T-helper 2 cell treated with Interferon-gamma antibody and Interleukin-4, amounts not matched to agents 5 μg/mL and 100 μg/mL, for 36 hours (primary cell): Measurements from ENCODE around the gene MOB3A.

Source experiments
- DNase-seq: peaks from one replicate; pipeline ENCODE4 v3.0.0; 2021; ENCODE audit warnings: low spot score
- H3K27ac Mint-ChIP-seq: one replicate; pipeline ENCODE4 v1.8.0; 2021; ENCODE audit warnings: mild to moderate bottlenecking, mixed read lengths
- H3K27me3 Mint-ChIP-seq: one replicate; pipeline ENCODE4 v1.8.0; 2021; ENCODE audit warnings: low read depth, mixed read lengths
- H3K36me3 Mint-ChIP-seq: one replicate; pipeline ENCODE4 v1.8.0; 2021; ENCODE audit warnings: low read depth, mixed read lengths
- H3K4me1 Mint-ChIP-seq: one replicate; pipeline ENCODE4 v1.8.0; 2021; ENCODE audit warnings: low read depth, mixed read lengths
- H3K4me3 Mint-ChIP-seq: one replicate; pipeline ENCODE4 v1.8.0; 2022; ENCODE audit warnings: mild to moderate bottlenecking, moderate library complexity, mixed read lengths
- H3K9me3 Mint-ChIP-seq: one replicate; pipeline ENCODE4 v1.8.0; 2021; ENCODE audit warnings: mixed read lengths

MOB3A gene

DNA sequence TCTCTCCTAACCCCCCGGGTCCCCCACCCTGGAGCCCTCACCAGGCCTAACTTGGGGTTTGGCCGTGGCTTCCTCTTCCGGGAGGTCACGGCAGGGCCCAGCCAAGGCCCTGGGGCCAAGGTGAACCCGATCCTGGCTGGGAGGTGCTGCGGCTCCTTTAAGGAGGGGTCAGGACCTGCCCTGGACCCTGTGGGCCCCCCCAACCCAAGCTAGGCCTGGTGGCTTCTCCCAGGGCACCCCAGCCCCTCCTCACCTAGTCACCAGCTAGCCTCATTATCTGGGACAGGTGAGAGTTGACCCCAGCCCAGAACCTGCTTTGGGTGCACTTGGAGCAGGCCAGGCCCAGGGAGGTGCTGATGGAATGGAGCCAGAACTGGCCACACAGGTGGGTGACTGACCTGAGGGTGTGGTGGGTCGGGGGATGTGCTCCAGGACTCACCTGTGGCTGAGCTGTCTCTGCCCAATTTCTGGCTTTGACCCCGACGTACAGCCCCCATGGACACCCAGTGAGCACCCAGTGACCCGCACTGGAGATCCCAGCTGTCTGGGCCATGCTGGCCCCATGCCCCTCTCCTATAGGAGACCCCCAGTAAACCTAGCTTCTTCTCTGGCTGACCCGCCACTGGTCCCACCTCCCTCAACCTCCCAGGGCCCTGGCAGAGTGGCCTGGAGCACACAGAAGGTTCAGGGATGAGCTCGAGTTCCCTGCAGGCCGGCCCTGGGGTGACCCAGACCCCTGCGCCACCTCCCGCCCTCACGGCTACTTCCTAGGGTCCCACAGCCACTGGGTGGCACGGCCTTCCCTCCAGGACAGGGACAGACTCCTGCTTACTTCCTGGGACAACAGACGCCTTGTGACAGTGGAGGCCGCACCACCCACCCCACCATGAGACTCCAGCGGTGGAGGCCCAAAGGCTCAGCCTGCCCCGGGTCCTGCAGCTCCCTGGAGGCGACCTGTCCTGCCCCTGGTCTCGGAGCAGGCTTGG is 38.3 kb downstream of the MOB3A start:
- peaks cover 27% of the 10 kb centered on the region for H3K4me1 Mint-ChIP-seq
- no peaks in the 10 kb centered on the region for H3K9me3 Mint-ChIP-seq
- no peaks in the 10 kb centered on the region for H3K27me3 Mint-ChIP-seq
- H3K27ac Mint-ChIP-seq: peak overlapping the region; percentile 63
- no peak for DNase-seq
- H3K4me3 Mint-ChIP-seq: peak overlapping the region; percentile 54
- H3K36me3 Mint-ChIP-seq: no peaks in the 10 kb centered on the region

DNA sequence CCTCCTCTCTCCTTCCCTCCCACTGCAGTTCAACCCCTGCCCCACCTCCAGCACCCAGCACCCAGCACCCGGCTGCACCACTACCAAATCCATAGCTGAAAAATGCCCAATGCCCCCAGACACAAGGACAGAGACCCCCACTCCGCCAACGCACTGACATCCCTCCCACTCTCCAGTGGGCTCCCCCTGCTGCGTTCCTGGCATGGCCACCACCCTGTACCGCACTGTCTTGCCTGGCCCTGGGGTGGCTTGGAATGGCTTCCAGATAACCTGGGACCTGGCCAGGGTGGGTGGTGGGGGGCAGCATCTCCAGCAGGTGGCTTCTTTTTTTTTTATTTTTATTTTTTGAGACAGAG is 39.3 kb downstream of the MOB3A start:
- Mint-ChIP-seq H3K9me3 (no peaks in the 10 kb centered on the region), H3K4me3 (peak overlapping the region; percentile 54), H3K4me1 (peaks cover 32% of the 10 kb centered on the region), H3K36me3 (no peaks in the 10 kb centered on the region), H3K27me3 (no peaks in the 10 kb centered on the region), H3K27ac (peak overlapping the region; percentile 75)
- no peak for DNase-seq

DNA sequence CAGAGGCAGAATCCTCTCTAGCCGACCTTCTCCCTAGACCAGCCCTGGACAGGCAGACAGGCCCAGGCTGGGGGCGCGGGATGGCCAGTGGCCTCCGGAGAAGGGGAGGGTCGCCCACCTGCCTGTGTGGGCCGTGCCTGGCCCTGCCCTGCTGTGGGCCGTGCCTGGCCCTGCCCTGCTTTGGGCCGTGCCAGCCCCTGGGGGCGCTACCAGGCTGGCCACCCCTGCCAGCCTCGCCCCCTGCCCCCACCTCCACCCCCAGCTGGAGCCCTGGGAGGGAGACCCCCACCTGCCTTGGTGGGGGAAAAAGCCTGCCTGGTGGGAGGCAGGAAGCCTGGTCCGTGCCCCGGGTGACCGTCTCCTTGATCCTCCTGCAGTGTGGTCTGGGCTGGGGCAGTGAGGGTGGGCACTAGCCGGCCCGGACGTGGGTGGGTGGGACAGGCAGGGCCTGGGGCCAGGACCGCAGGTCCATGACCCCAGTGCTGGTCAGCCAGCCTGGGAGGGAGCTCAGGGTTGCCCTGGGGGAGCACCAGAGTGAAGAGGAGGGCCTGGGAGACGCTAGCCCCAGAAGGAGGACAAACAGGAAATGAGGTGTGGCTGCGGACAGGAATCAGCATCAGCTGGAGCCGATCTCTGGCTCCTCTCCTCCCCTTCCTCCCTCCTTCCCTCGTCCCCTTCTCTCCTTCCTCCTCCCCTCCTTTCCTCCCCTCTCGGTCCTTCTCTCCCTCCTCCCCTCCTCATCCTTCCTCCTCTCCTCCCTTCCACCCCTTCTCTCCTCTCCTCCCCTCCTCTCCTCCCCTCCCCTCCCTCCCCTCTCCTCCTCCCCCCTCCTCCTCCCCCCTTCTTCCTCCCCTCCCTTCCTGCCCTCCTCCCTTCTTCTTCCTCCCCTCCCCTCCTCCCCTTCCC is 39.9 kb downstream of the MOB3A start:
- H3K36me3 Mint-ChIP-seq: no peaks in the 10 kb centered on the region
- H3K4me1 Mint-ChIP-seq: peaks cover 35% of the 10 kb centered on the region
- peak overlapping the region; percentile 89 for H3K27ac Mint-ChIP-seq
- no peaks in the 10 kb centered on the region for H3K9me3 Mint-ChIP-seq
- DNase-seq: no peak
- H3K4me3 Mint-ChIP-seq: peak overlapping the region; percentile 81
- no peaks in the 10 kb centered on the region for H3K27me3 Mint-ChIP-seq

DNA sequence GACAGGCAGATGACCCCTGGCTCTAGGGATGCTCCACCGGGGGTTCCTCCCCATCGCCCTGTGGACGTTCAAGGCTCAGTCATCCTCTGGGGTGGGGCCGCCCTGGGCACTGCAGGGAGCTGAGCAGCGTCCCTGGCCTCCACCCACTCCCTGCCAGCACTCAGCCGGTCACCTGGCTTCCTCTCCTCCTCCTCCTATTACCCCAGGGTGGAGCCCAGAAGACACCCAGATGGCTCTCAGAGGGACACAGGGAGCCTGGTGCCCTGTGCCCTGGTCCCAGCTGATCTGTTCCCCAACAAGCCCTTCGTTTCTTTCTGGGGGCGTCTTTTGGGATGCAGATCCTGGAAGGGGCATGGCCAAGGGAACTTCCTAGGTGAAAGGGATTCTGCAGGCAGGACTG is 41.4 kb downstream of the MOB3A start:
- no peaks in the 10 kb centered on the region for H3K36me3 Mint-ChIP-seq
- peaks cover 28% of the 10 kb centered on the region for H3K4me1 Mint-ChIP-seq
- H3K27ac Mint-ChIP-seq: peak overlapping the region; percentile 89
- no peaks in the 10 kb centered on the region for H3K27me3 Mint-ChIP-seq
- peak overlapping the region; percentile 65 for H3K4me3 Mint-ChIP-seq
- no peak for DNase-seq
- no peaks in the 10 kb centered on the region for H3K9me3 Mint-ChIP-seq

- no peaks in the 10 kb centered on the region for H3K9me3 Mint-ChIP-seq
- peak overlapping the region; percentile 57 for H3K27ac Mint-ChIP-seq
- no peaks in the 10 kb centered on the region for H3K27me3 Mint-ChIP-seq
- no peak overlapping the region for H3K4me3 Mint-ChIP-seq
- H3K36me3 Mint-ChIP-seq: peaks cover 4% of the 10 kb centered on the region
- H3K4me1 Mint-ChIP-seq: peaks cover 35% of the 10 kb centered on the region
- no peak for DNase-seq
Observed at GRCh38 chr19:2053601-2054389, 42.3 kb downstream of the MOB3A start.

- Mint-ChIP-seq H3K4me3 (peak overlapping the region; percentile 73), H3K36me3 (peaks cover 8% of the 10 kb centered on the region), H3K4me1 (peaks cover 34% of the 10 kb centered on the region), H3K27me3 (no peaks in the 10 kb centered on the region), H3K9me3 (no peaks in the 10 kb centered on the region), H3K27ac (peak overlapping the region; percentile 89)
- DNase-seq: no peak
Observed at GRCh38 chr19:2051773-2052704, 44.1 kb downstream of the MOB3A start.

- Mint-ChIP-seq H3K9me3 (no peaks in the 10 kb centered on the region), H3K4me1 (peaks cover 30% of the 10 kb centered on the region)
Observed at GRCh38 chr19:2050991-2051772, 44.9 kb downstream of the MOB3A start, which contains the start of gene MKNK2. Gene MKNK2, minus strand, starts transcription at chr19:2051244. Its CDS starts 393 bp downstream, at chr19:2050851.

DNA sequence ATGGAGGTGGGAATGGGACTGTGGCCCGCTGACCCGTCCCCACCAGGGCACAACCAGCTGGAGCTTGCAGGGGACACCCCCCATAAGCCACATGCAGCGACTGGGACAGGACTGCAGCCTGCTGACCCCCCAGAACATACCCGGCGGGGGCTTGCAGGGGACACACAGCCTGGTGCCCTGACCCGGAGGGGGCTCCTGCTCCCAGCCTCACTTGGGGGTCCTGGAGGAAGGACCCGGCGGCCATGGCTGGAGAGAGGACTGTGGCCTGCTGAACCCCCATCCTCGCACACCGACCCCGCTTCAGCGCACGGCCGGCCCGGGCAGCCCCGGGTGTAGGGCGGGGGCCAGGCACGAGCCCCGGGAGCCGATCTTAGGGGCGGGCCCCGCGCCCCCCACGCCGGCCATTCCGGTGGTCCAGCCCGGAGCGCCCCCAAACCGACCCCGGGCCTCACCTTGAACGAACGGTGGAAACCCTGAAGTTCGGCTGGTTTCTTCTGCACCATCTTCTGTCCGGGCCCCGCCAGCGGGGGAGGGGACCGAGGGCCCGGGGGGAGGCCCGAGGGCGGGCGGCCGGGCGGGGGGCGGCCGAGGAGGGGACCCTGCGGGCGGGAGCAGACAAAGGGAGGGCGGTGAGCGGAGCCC is 45.7 kb downstream of the MOB3A start:
- peaks cover 12% of the 10 kb centered on the region for H3K36me3 Mint-ChIP-seq
- peaks cover 26% of the 10 kb centered on the region for H3K4me1 Mint-ChIP-seq
- H3K27me3 Mint-ChIP-seq: no peaks in the 10 kb centered on the region
- peak overlapping the region; percentile 85 for H3K4me3 Mint-ChIP-seq
- H3K9me3 Mint-ChIP-seq: no peaks in the 10 kb centered on the region
- no peak overlapping the region for H3K27ac Mint-ChIP-seq
- DNase-seq: no peak

More at GRCh38 chr19:2050991-2051772, 44.9 kb downstream of the MOB3A start, which contains the start of gene MKNK2:
- Mint-ChIP-seq H3K36me3 (peaks cover 12% of the 10 kb centered on the region), H3K4me3 (peak within 1 kb of the TSS; percentile 85), H3K27me3 (no peaks in the 10 kb centered on the region), H3K27ac (peak within 1 kb of the TSS; percentile 89)
- DNase-seq: peak; percentile 94

- Mint-ChIP-seq H3K36me3 (peaks cover 14% of the 10 kb centered on the region), H3K4me3 (peak overlapping the region; percentile 85), H3K27me3 (no peaks in the 10 kb centered on the region), H3K9me3 (no peaks in the 10 kb centered on the region), H3K4me1 (peaks cover 23% of the 10 kb centered on the region), H3K27ac (peak overlapping the region; percentile 75)
- peak; percentile 67 for DNase-seq
Observed at GRCh38 chr19:2049741-2050348, 46.3 kb downstream of the MOB3A start.

DNA sequence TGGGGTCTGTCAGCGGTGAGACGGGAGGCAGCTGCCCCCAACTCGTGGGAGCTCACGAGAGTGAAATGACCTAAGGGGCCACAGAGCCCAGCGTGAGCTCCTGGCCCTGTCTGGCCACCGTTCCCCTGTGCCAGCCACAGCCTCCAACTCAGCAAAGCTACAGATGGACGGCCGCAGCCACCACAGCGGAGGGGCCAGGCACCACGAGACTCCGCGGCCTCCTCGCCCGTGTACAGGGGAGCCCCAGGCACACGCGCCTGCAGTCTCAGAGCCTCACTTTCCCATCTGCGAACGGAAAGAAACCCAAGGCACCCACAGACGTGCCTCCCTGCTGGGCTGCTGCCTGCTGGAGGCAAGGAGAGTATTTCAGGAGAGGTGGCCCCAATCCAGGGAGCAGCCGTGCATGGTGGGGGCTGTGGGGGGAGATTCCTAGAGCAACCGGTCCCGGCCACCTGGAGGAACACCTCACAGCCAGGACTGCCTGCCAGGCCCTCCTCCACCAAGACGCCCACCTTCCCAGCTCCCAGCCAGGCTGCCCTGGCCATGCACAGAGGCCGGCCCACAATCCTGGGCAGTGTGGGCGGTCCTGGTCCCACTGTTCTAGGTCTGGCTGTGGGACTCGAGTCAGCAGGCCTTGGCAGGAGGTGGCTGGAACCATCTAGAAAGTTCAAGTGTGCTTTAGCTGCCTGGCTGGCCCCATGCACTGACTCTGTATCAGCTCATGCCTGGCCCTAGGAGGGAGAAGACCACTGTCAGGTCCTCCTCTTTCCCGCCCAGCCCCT is 47.0 kb downstream of the MOB3A start:
- Mint-ChIP-seq H3K4me1 (peaks cover 19% of the 10 kb centered on the region), H3K27ac (peak overlapping the region; percentile 75), H3K27me3 (no peaks in the 10 kb centered on the region), H3K4me3 (peak overlapping the region; percentile 85), H3K9me3 (no peaks in the 10 kb centered on the region), H3K36me3 (peaks cover 16% of the 10 kb centered on the region)
- DNase-seq: no peak
